GM21526 (cell line): ENCODE measurements around the gene TMEM234.
"Not testable (repeated sequence)": the region's sequence is repeated elsewhere in the genome, so short reads cannot be mapped to it uniquely, and the experiment has no call there.

Source experiments
- ATAC-seq: cut with Tn5 transposase; IDR thresholded peaks from one replicate; pipeline ENCODE4 v1.9.1; 2021; ENCODE audit warnings: moderate library complexity; ENCODE audit not compliant: unreplicated experiment, low FRiP score

The TMEM234 gene

GRCh38 chr1:32221980-32222755 is at the start of gene TMEM234, which contains the start of gene EIF3I:
Gene TMEM234, minus strand, starts transcription at chr1:32222353. Its CDS starts 31 bp downstream, at chr1:32222322.
Gene EIF3I, plus strand, starts transcription at chr1:32222407. Its CDS starts 35 bp downstream, at chr1:32222442.
- peak; percentile 89 for ATAC-seq

- no peak for ATAC-seq
Observed at GRCh38 chr1:32269744-32270143, 47.6 kb upstream of the TMEM234 start.

- ATAC-seq = no peak
Observed at GRCh38 chr1:32266921-32267591, 44.9 kb upstream of the TMEM234 start.

GRCh38 chr1:32265846-32266245 is 43.7 kb upstream of the TMEM234 start:
- no peak for ATAC-seq

- ATAC-seq = no peak
Observed at GRCh38 chr1:32263744-32264143, 41.6 kb upstream of the TMEM234 start.

GRCh38 chr1:32263236-32263593 is 41.1 kb upstream of the TMEM234 start:
- ATAC-seq = not testable (repeated sequence)

- ATAC-seq = no peak
Observed at GRCh38 chr1:32257227-32257508, 35.0 kb upstream of the TMEM234 start.

- ATAC-seq = no peak
Observed at GRCh38 chr1:32256473-32257226, 34.5 kb upstream of the TMEM234 start.

- ATAC-seq = no peak
Observed at GRCh38 chr1:32255072-32256071, 33.2 kb upstream of the TMEM234 start.

- ATAC-seq = no peak
Observed at GRCh38 chr1:32250893-32251716, 29.0 kb upstream of the TMEM234 start, which contains the start of gene LCK. Gene LCK, plus strand, starts transcription at chr1:32251265. Its CDS starts 23,065 bp downstream, at chr1:32274330.

- peak; percentile 39 for ATAC-seq
Observed at GRCh38 chr1:32249831-32250525, 27.8 kb upstream of the TMEM234 start.

GRCh38 chr1:32247983-32248889 is 26.1 kb upstream of the TMEM234 start:
- ATAC-seq = no peak

- ATAC-seq = no peak
Observed at GRCh38 chr1:32247452-32247851, 25.3 kb upstream of the TMEM234 start.

GRCh38 chr1:32246888-32247273 is 24.7 kb upstream of the TMEM234 start, which contains the start of gene FAM167B:
Gene FAM167B, plus strand, starts transcription at chr1:32247222. Its CDS starts 200 bp downstream, at chr1:32247422.
- ATAC-seq = no peak

- no peak for ATAC-seq
Observed at GRCh38 chr1:32242341-32242851, 20.2 kb upstream of the TMEM234 start.

- ATAC-seq = no peak
Observed at GRCh38 chr1:32241001-32241763, 19.0 kb upstream of the TMEM234 start.
